Measurements from ENCODE around the gene STXBP6. TPM values are rescaled to one million over a fixed set of nuclear protein-coding genes. Genes with fewer than 3 reads are reported as not detected.

STXBP6 gene
- total RNA-seq, 1 experiment from 2014 or later = not detected

- Histone ChIP-seq H3K9me3 (ENCODE audit: control insufficient read depth, insufficient read depth, low read depth, low read length) (no peaks in the 10 kb centered on the region), H3K27ac (ENCODE audit: low read length) (no peak overlapping the region), H3K4me1 (ENCODE audit: control insufficient read depth, insufficient read depth, low read length) (no peaks in the 10 kb centered on the region), H3K4me3 (ENCODE audit: low read depth in 2 of 2, low read length in 2 of 2) (no peak overlapping the region), H3K36me3 (ENCODE audit: control insufficient read depth, insufficient read depth, low read length) (no peaks in the 10 kb centered on the region), H3K27me3 (ENCODE audit: control insufficient read depth, insufficient read depth, low read length) (no peaks in the 10 kb centered on the region)
- CTCF ChIA-PET = no interaction called here
- intact Hi-C loops (cut with micrococcal nuclease; ENCODE audit: unreplicated experiment) = no loop called here
- in situ Hi-C loops (cut with HindIII; ENCODE audit: low pct_unique_long_range_greater_than_20kb, low sequenced_read_pairs) = no loop called here
- no peak for TF ChIP-seq POLR2AphosphoS5 (IDR thresholded peaks at IDR 0.05; ENCODE audit: low read depth, low read length)
- TF ChIP-seq SIN3A (IDR thresholded peaks at IDR 0.05; ENCODE audit: borderline replicate concordance, insufficient read depth, low read depth, low read length) = no peak
- TF ChIP-seq, protein P1, sequence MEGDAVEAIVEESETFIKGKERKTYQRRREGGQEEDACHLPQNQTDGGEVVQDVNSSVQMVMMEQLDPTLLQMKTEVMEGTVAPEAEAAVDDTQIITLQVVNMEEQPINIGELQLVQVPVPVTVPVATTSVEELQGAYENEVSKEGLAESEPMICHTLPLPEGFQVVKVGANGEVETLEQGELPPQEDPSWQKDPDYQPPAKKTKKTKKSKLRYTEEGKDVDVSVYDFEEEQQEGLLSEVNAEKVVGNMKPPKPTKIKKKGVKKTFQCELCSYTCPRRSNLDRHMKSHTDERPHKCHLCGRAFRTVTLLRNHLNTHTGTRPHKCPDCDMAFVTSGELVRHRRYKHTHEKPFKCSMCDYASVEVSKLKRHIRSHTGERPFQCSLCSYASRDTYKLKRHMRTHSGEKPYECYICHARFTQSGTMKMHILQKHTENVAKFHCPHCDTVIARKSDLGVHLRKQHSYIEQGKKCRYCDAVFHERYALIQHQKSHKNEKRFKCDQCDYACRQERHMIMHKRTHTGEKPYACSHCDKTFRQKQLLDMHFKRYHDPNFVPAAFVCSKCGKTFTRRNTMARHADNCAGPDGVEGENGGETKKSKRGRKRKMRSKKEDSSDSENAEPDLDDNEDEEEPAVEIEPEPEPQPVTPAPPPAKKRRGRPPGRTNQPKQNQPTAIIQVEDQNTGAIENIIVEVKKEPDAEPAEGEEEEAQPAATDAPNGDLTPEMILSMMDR (IDR thresholded peaks at IDR 0.05) = no peak
- TF ChIP-seq, protein P2, sequence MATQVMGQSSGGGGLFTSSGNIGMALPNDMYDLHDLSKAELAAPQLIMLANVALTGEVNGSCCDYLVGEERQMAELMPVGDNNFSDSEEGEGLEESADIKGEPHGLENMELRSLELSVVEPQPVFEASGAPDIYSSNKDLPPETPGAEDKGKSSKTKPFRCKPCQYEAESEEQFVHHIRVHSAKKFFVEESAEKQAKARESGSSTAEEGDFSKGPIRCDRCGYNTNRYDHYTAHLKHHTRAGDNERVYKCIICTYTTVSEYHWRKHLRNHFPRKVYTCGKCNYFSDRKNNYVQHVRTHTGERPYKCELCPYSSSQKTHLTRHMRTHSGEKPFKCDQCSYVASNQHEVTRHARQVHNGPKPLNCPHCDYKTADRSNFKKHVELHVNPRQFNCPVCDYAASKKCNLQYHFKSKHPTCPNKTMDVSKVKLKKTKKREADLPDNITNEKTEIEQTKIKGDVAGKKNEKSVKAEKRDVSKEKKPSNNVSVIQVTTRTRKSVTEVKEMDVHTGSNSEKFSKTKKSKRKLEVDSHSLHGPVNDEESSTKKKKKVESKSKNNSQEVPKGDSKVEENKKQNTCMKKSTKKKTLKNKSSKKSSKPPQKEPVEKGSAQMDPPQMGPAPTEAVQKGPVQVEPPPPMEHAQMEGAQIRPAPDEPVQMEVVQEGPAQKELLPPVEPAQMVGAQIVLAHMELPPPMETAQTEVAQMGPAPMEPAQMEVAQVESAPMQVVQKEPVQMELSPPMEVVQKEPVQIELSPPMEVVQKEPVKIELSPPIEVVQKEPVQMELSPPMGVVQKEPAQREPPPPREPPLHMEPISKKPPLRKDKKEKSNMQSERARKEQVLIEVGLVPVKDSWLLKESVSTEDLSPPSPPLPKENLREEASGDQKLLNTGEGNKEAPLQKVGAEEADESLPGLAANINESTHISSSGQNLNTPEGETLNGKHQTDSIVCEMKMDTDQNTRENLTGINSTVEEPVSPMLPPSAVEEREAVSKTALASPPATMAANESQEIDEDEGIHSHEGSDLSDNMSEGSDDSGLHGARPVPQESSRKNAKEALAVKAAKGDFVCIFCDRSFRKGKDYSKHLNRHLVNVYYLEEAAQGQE (IDR thresholded peaks at IDR 0.05; ENCODE audit: insufficient read depth in 1 of 2, low read depth in 2 of 2, low read length in 1 of 2) = no peak
- TF ChIP-seq TCF7L2 (IDR thresholded peaks at IDR 0.05; ENCODE audit: low read depth, low read length) = no peak
- no TSS peak for BruUV-seq (replicated peaks)
- POLR2A ChIA-PET = no interaction called here
- ATAC-seq (no peak), DNase-seq (ENCODE audit: low read depth, low spot score) (no peak)
Measured at GRCh38 chr14:24828486-24828885, 221.5 kb downstream of the STXBP6 start.

DNA sequence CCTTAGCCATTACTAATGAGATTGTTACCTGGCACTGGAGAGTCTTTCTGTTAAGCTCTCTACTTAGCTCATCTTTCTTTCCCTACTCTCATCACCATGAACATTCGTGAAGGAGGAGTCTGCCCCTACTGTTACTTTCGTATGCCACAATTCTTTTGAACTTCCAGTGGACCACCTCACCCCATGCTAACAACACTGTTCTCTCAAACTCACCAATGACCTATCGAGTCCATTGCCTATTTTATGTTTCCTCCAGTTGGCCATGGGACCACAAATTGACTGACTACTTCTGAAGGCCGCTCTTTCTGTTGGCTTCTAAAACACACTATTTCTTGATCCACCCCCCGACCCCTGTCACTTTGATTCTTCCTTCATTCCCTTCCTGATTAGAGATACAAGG, 223.6 kb downstream of the STXBP6 start:
- H3K27me3 ChIP-seq (ENCODE audit: control insufficient read depth, insufficient read depth, low read length) = no peaks in the 10 kb centered on the region; the same call in 1 of the 2 replicates
- no peak overlapping the region for H3K27ac ChIP-seq (ENCODE audit: low read length)
- DNase-seq (ENCODE audit: low read depth, low spot score) (no peak), ATAC-seq (no peak)
- H3K4me1 ChIP-seq (ENCODE audit: control insufficient read depth, insufficient read depth, low read length) = no peaks in the 10 kb centered on the region
- in situ Hi-C loops (cut with HindIII; ENCODE audit: low pct_unique_long_range_greater_than_20kb, low sequenced_read_pairs) (no loop called here), intact Hi-C loops (cut with micrococcal nuclease; ENCODE audit: unreplicated experiment) (no loop called here)
- H3K36me3 ChIP-seq (ENCODE audit: control insufficient read depth, insufficient read depth, low read length) = no peaks in the 10 kb centered on the region
- H3K9me3 ChIP-seq (ENCODE audit: control insufficient read depth, insufficient read depth, low read depth, low read length) = no peaks in the 10 kb centered on the region
- no TSS peak for BruUV-seq (replicated peaks)
- TF ChIP-seq, protein P2 (IDR thresholded peaks at IDR 0.05; ENCODE audit: insufficient read depth in 1 of 2, low read depth in 2 of 2, low read length in 1 of 2) = no peak
- no peak for TF ChIP-seq TCF7L2 (IDR thresholded peaks at IDR 0.05; ENCODE audit: low read depth, low read length)
- TF ChIP-seq, protein P1 (IDR thresholded peaks at IDR 0.05) = no peak
- no peak for TF ChIP-seq POLR2AphosphoS5 (IDR thresholded peaks at IDR 0.05; ENCODE audit: low read depth, low read length)
- TF ChIP-seq SIN3A (IDR thresholded peaks at IDR 0.05; ENCODE audit: borderline replicate concordance, insufficient read depth, low read depth, low read length) = no peak
- ChIA-PET CTCF (interaction anchor here (0.8 kb wide), 1 partner anchor 323 kb away, joined by 3 read pairs; no protein-coding TSS in a partner anchor), POLR2A (no interaction called here)
- H3K4me3 ChIP-seq (ENCODE audit: low read depth in 2 of 2, low read length in 2 of 2) = no peak overlapping the region
